Naive thymus-derived CD8-positive, alpha-beta T cell (primary cell): ENCODE data around the gene CARF. TPM values are rescaled to one million over a fixed set of nuclear protein-coding genes. Genes with fewer than 3 reads are reported as not detected.
"Not testable (repeated sequence)": the region's sequence is repeated elsewhere in the genome, so short reads cannot be mapped to it uniquely, and the experiment has no call there.

Experiments used
- ATAC-seq, 2 donors: fragments of 150-1000 bp; cut with Tn5 transposase in 1 of 2; sonication (Bioruptor Pico), chemical (Tn5 transposase) in 1 of 2; 1 replicate in 1 of 2; 2 replicates in 1 of 2; pipeline ENCODE4 v1.10.0; 2021; ENCODE audit warnings: mild to moderate bottlenecking in 2 of 2, moderate library complexity in 2 of 2
- POLR2A ChIA-PET: fragments of 350-600 bp; sonication (Branson Sonifier 250); formaldehyde crosslinking; loops from one replicate; lab custom pipeline; 2021; ENCODE audit warnings: antibody characterized with exemption; lab: Charles Lee
- DNase-seq, 10 donors: peaks; one replicate each; pipeline versions ENCODE4 v3.0.0 to v3.0.0-alpha.2; 2020 to 2022
- H3K27ac Mint-ChIP-seq, 10 donors: one replicate each; pipeline ENCODE4 v1.8.0; 2020 to 2022; ENCODE audit warnings: mild to moderate bottlenecking in 10 of 10, mixed read lengths in 10 of 10, moderate library complexity in 4 of 10, inconsistent platforms in 1 of 10
- H3K27me3 Mint-ChIP-seq, 5 donors: one replicate each; pipeline ENCODE4 v1.8.0; 2021 to 2022; ENCODE audit warnings: mixed read lengths in 5 of 5
- H3K36me3 Mint-ChIP-seq, 3 donors: one replicate each; pipeline ENCODE4 v1.8.0; 2020 to 2022; ENCODE audit warnings: mixed read lengths in 3 of 3, mild to moderate bottlenecking in 2 of 3, inconsistent platforms in 1 of 3
- H3K4me1 Mint-ChIP-seq, 4 donors: one replicate each; pipeline ENCODE4 v1.8.0; 2021 to 2022; ENCODE audit warnings: mixed read lengths in 4 of 4
- H3K4me3 Mint-ChIP-seq, 10 donors: one replicate each; pipeline ENCODE4 v1.8.0; 2020 to 2022; ENCODE audit warnings: mild to moderate bottlenecking in 10 of 10, mixed read lengths in 10 of 10, moderate library complexity in 6 of 10, inconsistent platforms in 1 of 10
- H3K9me3 Mint-ChIP-seq, 9 donors: one replicate each; pipeline ENCODE4 v1.8.0; 2020 to 2022; ENCODE audit warnings: mixed read lengths in 9 of 9, mild to moderate bottlenecking in 3 of 9, inconsistent platforms in 1 of 9, moderate library complexity in 1 of 9
- polyA plus RNA-seq, 3 donors: library from polyadenylated mRNA; unstranded; fragments of 300-500 nt; fragmentation: Illumina TruSeq; gene quantifications; one replicate each; pipeline ENCODE4 v1.2.3, GENCODE V29; 2021
- total RNA-seq, 8 experiments: library from RNA in 2 of 8; stranded (reverse) in 2 of 8; gene quantifications; one replicate each; pipeline ENCODE4 v1.2.3 and lab custom pipeline; 2021 to 2026

CARF gene
- total and polyA plus RNA-seq, 5 experiments from 2014 or later, result 4.1 to 26.5 (median 10.1) TPM

DNA sequence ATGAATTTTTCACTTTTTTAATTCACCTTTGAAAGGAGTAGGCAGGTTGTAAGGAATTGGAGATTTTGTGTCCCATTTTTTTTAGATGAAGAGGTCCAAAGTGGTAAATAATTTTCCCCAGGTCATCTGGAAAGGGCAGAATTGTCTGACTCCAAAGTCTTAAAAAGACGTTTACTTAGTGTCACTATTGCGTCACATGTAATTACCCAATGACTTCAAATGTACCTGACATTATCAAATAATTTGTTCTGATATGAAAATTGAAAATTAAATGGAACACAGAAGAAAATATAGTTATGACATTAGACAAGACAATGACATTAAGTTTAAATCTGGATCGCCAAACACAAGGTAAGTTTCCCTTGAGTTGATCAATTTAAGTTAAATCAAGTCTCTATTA lies 78.4 kb downstream of the CARF start:
- no peak for ATAC-seq
- no peaks in the 10 kb centered on the region for H3K4me1 Mint-ChIP-seq
- no peak overlapping the region for H3K4me3 Mint-ChIP-seq

DNA sequence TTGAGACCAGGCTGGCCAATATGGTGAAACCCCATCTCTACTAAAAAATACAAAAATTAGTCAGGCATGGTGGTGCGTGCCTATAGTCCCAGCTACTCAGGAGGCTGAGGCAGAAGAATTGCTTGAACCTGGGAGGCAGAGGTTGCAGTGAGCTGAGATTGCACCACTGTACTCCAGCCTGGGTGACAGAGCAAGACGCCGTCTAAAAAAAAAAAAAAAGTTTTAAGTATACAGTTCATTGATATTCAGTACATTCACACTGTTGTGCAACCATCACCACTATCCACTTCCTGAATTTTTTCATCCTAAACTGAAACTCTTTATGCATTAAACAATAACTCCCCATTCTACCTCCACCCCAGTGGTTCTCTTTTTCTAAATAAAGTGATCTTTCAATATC lies 85.0 kb downstream of the CARF start:
- H3K27me3 Mint-ChIP-seq, H3K4me3 Mint-ChIP-seq, H3K36me3 Mint-ChIP-seq, H3K9me3 Mint-ChIP-seq, ATAC-seq, POLR2A ChIA-PET, H3K27ac Mint-ChIP-seq, DNase-seq, H3K4me1 Mint-ChIP-seq: not testable (repeated sequence)

More for the DNA sequence above, 78.4 kb downstream of the CARF start:
- Mint-ChIP-seq H3K27me3 (peaks cover 0 to 6% (median 0%) of the 10 kb centered on the region in 5 donors), H3K27ac (no peak overlapping the region), H3K36me3 (peaks cover 0 to 9% (median 0%) of the 10 kb centered on the region in 3 donors), H3K9me3 (no peaks in the 10 kb centered on the region)
- no peak for DNase-seq
- POLR2A ChIA-PET, result no interaction called here

DNA sequence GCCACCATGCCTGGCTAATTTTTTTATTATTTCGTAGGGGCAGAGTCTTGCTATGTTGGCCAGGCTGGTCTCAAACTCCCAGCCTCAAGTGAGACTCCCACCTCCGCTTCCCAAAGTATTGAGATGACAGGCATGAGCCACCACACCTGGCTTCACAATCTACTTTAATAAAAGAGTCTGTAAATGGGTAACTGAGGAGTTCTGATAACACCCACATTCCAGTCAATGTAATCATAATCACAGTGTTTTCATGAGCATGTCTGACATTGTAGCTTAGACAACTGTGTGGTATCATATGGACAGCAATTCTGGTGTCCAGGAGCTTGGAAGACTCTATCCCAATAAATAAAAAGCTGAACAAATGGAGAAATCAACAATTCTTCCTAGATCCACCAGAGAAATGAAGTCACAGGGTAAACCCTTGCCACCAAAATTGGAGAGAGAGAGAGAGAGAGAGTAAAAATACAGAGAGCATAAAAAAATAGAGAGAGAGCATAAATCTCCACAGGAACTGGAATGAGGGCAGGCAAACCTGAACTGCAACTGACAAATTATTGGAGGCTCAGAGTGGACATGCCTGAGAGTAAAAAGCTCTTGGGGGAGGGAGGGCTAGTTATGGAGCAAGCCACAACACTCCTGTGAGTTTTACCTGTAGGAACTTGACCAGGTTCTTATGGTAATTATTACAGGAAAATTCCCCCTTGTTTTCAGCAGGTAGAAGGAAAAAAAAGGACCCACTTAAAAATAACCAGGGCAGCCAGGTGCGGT lies 90.2 kb downstream of the CARF start:
- H3K27ac Mint-ChIP-seq, result peak overlapping the region in 1 of 10 donors; percentile 14
- POLR2A ChIA-PET, result interaction anchor here (0.7 kb wide), 1 partner anchor 12 kb away, joined by 3 read pairs; no protein-coding TSS in a partner anchor

DNA sequence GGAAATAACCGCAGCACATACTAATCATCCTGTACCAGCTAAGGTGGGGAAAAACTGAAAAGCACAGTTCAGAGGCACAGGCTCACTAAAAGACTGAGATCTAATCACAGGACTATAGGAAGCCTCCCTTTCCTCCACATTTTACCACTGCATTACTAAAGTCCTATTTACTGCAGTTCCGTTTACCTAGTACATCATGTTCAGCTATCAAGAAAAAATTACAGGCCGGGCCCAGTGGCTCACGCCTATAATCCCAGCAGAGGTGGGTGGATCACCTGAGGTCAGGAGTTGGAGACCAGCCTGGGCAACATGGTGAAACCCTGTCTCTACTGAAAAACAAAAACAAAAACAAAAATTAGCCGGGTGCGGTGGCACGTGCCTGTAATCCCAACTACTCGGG lies 91.6 kb downstream of the CARF start:
- Mint-ChIP-seq H3K27me3 (peaks cover 0 to 6% (median 4%) of the 10 kb centered on the region in 5 donors), H3K4me1 (no peaks in the 10 kb centered on the region), H3K27ac (peak overlapping the region in 1 of 10 donors; percentile 5), H3K4me3 (no peak overlapping the region), H3K9me3 (peaks cover 0 to 7% (median 1%) of the 10 kb centered on the region in 9 donors), H3K36me3 (peaks cover 0 to 4% (median 3%) of the 10 kb centered on the region in 3 donors)
- DNase-seq, result no peak
- POLR2A ChIA-PET, result no interaction called here
- no peak for ATAC-seq

More for the DNA sequence above, 90.2 kb downstream of the CARF start:
- no peak overlapping the region for H3K4me3 Mint-ChIP-seq
- no peaks in the 10 kb centered on the region for H3K4me1 Mint-ChIP-seq
- peaks cover 0 to 6% (median 2%) of the 10 kb centered on the region in 5 donors for H3K27me3 Mint-ChIP-seq
- ATAC-seq, result no peak
- no peak for DNase-seq
- H3K36me3 Mint-ChIP-seq, result no peaks in the 10 kb centered on the region
- no peaks in the 10 kb centered on the region for H3K9me3 Mint-ChIP-seq

DNA sequence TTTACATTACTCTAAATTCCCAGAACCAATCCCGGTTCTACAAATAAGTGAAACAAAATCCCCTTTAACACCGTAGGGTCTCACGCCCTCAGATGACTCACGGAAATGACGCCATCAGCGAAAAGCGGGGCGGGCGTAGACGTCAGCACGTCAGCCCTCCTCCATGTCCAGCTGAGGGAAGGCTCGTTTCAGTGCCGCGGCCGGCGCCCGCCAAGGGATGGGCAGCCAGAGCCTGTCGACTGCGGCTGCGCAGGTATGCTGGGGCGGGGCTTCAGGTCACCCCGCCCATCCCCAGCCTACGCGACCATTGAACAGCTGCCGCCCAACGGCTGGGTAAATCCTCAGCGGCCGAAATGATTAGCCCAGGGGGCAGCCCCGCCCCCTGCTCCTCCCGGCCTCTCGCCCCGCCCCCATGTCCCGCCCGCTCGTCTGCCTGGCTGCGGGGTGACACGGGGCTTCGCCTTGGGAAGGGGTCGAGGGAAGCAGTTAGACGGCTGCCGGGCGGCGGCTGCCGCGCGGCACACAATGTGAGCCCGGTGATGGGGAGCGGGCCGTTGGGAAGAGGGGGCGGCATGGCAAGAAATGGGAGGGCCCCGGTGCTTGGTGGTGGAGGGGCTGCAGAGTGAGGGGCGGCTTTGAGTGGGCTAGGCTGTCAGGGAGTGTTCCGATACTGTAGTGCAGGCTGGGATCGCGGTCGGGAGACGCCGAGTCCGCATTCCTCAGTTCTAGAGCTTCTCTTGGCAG lies 102.6 kb downstream of the CARF start, which contains the start of gene NBEAL1:
NBEAL1 (plus strand) TSS at position 420 of the 744 bp plus-strand sequence. CDS start 1,510 bp downstream, outside the sequence.
- H3K4me3 Mint-ChIP-seq, result peak within 1 kb of the TSS; percentile 89 to 99 (median 94)
- ATAC-seq (peak; percentile 90), DNase-seq (peak; percentile 93 to 98 (median 94))
- H3K36me3 Mint-ChIP-seq, result no peaks in the 10 kb centered on the region
- POLR2A ChIA-PET, result interaction anchor here (0.5 to 1.1 kb wide), 4 partner anchors 12 to 774 kb away, joined by 3 to 5 read pairs (median 4); partner anchors contain the start of gene WDR12
- H3K4me1 Mint-ChIP-seq, result peaks cover 24 to 50% (median 39%) of the 10 kb centered on the region in 4 donors
- H3K27me3 Mint-ChIP-seq, result peaks cover 0 to 1% (median 0%) of the 10 kb centered on the region in 5 donors
- H3K27ac Mint-ChIP-seq, result peak within 1 kb of the TSS; percentile 90 to 98 (median 97)
- H3K9me3 Mint-ChIP-seq, result no peaks in the 10 kb centered on the region

DNA sequence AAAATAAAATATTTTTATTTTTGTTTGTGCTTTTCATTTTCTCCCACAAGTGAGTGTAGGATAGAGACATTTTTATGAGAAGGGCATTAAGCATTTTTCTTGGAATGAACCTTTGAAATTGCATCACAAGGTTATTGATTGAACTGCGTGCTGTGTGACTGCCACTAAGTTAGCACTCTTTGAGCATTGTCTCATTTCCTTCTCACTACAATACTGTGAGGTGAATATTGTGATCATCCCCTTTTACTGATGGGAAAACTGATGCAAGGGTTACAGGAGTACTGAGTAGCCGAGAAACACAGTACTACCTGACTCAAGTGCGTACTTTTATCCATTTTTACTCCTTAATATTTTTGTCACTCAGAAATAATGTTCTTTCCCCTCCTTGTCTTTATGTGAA lies 104.6 kb downstream of the CARF start:
- H3K9me3 Mint-ChIP-seq, result no peaks in the 10 kb centered on the region
- ATAC-seq, result no peak

DNA sequence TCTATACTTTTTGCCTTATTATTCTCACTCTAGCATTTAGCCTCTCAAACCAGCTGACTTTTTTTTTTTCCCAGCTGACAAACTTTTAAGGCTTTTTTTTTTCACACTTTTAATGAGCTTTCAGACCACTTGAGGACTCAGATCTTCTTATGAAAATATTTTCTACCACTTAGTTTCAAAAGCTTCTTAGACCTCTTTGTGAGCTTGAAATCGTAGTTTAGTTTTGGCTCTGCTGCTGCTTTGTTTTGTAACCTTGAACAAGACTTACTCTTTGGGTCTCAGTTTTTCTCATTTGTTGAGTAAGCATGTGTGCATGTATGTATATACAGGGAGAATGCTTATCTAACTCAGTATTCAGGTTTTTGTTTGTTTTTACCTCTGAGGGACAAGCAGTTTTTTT lies 106.1 kb downstream of the CARF start:
- no peaks in the 10 kb centered on the region for H3K36me3 Mint-ChIP-seq
- peaks cover 20 to 52% (median 40%) of the 10 kb centered on the region in 4 donors for H3K4me1 Mint-ChIP-seq
- peak overlapping the region in 8 of 10 donors; percentile 3 to 75 (median 34) for H3K27ac Mint-ChIP-seq
- POLR2A ChIA-PET, result interaction anchor here (0.7 kb wide), 2 partner anchors 382 to 924 kb away, joined by 3 to 4 read pairs; no protein-coding TSS in a partner anchor
- DNase-seq (peak in 1 of 10 donors; percentile 5), ATAC-seq (no peak)
- peak overlapping the region in 8 of 10 donors; percentile 7 to 60 (median 39) for H3K4me3 Mint-ChIP-seq
- H3K9me3 Mint-ChIP-seq, result no peaks in the 10 kb centered on the region
- H3K27me3 Mint-ChIP-seq, result no peaks in the 10 kb centered on the region

More for the DNA sequence above, 104.6 kb downstream of the CARF start:
- Mint-ChIP-seq H3K27me3 (peaks cover 0 to under 1% (median 0%) of the 10 kb centered on the region in 5 donors), H3K4me1 (peaks cover 24 to 52% (median 39%) of the 10 kb centered on the region in 4 donors), H3K4me3 (peak overlapping the region in 6 of 10 donors; percentile 6 to 70 (median 40)), H3K27ac (peak overlapping the region in 5 of 10 donors; percentile 6 to 46 (median 28)), H3K36me3 (no peaks in the 10 kb centered on the region)
- POLR2A ChIA-PET, result no interaction called here
- no peak for DNase-seq

DNA sequence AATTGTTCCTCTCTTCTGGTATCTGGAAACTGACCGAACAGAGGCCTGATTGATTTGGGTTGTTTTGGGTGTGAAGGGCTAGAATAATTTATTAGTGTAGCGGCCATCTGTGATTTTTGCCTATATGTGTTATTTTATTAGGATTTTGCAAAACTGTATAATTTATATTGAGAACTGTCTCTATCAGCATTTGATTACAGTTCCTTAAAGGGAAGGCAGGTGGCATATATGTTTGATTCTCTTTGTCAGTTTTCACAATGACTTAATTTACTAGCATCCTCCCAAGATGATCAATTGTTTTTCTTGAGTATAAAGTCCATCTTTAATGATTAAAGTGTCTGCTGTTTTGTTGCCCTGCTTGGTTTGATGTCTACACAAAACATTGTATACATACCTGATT lies 107.1 kb downstream of the CARF start:
- Mint-ChIP-seq H3K27me3 (no peaks in the 10 kb centered on the region), H3K36me3 (no peaks in the 10 kb centered on the region), H3K4me1 (peaks cover 20 to 46% (median 36%) of the 10 kb centered on the region in 4 donors), H3K27ac (peak overlapping the region in 2 of 10 donors; percentile 22 to 27), H3K4me3 (peak overlapping the region in 3 of 10 donors; percentile 9 to 18 (median 14)), H3K9me3 (no peaks in the 10 kb centered on the region)
- ATAC-seq (no peak), DNase-seq (no peak)
- POLR2A ChIA-PET, result no interaction called here

DNA sequence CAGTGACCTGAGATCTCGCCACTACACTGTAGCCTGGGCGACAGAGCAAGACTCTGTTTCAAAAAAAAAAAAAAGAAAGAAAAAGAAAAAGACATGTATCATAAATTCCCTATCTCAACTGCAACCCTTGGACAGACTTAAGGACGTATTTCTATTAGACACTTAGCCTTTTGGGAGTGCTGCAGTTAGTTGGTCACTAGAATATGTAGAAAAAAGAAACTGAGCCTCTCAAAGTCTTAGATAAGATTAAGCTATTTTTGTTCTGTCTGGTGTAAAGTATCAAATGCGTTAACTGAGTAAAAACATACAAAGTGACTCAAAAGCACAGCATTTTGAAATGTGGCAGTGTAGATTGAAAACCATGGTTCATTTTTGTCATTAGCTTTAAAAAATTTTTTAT lies 109.9 kb downstream of the CARF start:
- POLR2A ChIA-PET, result no interaction called here

DNA sequence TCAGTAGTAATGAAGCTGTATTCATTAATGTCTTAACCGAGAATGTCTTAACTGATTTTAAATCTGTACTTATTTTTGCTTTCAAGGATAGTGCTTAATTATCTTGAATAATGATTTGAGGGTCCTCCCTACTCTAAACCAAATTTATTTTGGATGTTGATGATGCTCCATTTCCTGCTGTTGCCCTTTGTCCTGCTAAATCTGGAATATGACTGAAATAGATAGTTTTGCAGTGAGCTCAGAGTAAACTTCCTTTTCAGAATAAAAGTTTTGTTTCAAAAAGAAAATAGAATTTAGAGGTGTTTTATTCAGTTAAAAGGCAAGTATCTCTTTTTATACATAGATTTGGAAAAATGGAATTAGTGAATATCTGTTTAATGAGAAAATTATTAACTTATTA lies 110.7 kb downstream of the CARF start:
- H3K27ac Mint-ChIP-seq, result no peak overlapping the region
- no peak for ATAC-seq

More for the DNA sequence above, 109.9 kb downstream of the CARF start:
- Mint-ChIP-seq H3K27ac (no peak overlapping the region), H3K9me3 (no peaks in the 10 kb centered on the region), H3K4me3 (no peak overlapping the region), H3K4me1 (peaks cover 10 to 29% (median 20%) of the 10 kb centered on the region in 4 donors), H3K36me3 (no peaks in the 10 kb centered on the region), H3K27me3 (no peaks in the 10 kb centered on the region)
- ATAC-seq, result no peak
- no peak for DNase-seq

DNA sequence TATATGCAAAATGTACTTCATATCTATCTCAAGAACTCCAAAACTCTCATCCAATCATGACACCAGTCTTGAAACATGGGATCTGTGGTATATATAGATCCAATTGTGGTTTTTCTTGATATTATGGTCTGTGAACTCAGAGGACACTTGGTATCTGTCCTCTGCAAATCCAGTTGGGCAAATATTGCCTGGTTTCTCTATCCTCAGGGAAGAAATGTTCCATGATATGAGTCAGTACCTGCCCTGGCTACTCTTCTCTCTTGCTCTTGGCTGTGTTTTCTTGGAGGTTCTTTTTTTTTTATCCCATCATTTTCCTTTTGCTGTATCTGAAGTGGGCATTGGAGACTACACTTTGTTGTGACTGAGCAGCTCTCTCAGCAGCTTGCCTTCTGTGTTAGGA lies 113.5 kb downstream of the CARF start:
- POLR2A ChIA-PET, result no interaction called here
- no peak for ATAC-seq
- Mint-ChIP-seq H3K4me3 (no peak overlapping the region), H3K36me3 (peaks cover 0 to 2% (median 0%) of the 10 kb centered on the region in 3 donors), H3K27me3 (no peaks in the 10 kb centered on the region), H3K27ac (peak overlapping the region in 2 of 10 donors; percentile 15 to 42), H3K9me3 (no peaks in the 10 kb centered on the region), H3K4me1 (peaks cover 1 to 6% (median 2%) of the 10 kb centered on the region in 4 donors)
- DNase-seq, result no peak

More for the DNA sequence above, 110.7 kb downstream of the CARF start:
- Mint-ChIP-seq H3K36me3 (no peaks in the 10 kb centered on the region), H3K27me3 (no peaks in the 10 kb centered on the region), H3K9me3 (no peaks in the 10 kb centered on the region), H3K4me1 (peaks cover 9 to 26% (median 18%) of the 10 kb centered on the region in 4 donors), H3K4me3 (no peak overlapping the region)
- POLR2A ChIA-PET, result no interaction called here
- no peak for DNase-seq

DNA sequence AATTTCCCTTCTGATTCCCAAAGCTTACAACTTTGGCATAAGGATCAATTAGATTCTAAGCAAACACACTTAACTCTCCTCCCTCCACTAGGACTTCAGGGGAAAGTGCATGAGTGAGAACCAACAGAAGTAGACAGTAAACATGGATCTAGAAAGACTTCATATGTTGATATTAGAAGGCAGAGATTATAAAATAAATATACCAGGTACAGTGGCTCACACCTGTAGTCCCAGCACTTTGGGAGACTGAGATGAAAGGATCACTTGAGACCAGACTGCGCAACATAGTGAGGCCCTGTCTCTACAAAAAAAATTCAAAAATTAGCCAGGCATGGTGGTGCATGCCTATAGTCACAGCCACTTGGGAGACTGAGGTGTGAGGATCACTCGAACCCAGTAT lies 118.5 kb downstream of the CARF start:
- POLR2A ChIA-PET, result no interaction called here
- Mint-ChIP-seq H3K9me3 (peaks cover 0 to 4% (median 0%) of the 10 kb centered on the region in 9 donors), H3K4me1 (peaks cover 0 to 12% (median 1%) of the 10 kb centered on the region in 4 donors), H3K4me3 (no peak overlapping the region), H3K27ac (peak overlapping the region in 1 of 10 donors; percentile 65), H3K27me3 (no peaks in the 10 kb centered on the region), H3K36me3 (peaks cover 0 to 5% (median 3%) of the 10 kb centered on the region in 3 donors)
- no peak for ATAC-seq
- DNase-seq, result no peak
